Activated naive CD8-positive, alpha-beta T cell treated with anti-CD3 and anti-CD28 coated beads, Interleukin-2, amount 50 U/mL, for 16 hours (primary cell): ENCODE data around the gene TNXB.
"Not testable (repeated sequence)": the region's sequence is repeated elsewhere in the genome, so short reads cannot be mapped to it uniquely, and the experiment has no call there.

Experiments used
- DNase-seq: peaks from one replicate; pipeline ENCODE4 v3.0.0-alpha.2; 2020; ENCODE audit warnings: low read depth, low spot score

The TNXB gene

GRCh38 chr6:32004864-32005537, 104.1 kb downstream of the TNXB start:
- DNase-seq: not testable (repeated sequence)

GRCh38 chr6:32004393-32004792, 104.7 kb downstream of the TNXB start:
- DNase-seq: not testable (repeated sequence)

- DNase-seq: not testable (repeated sequence)
These were observed 105.8 kb downstream of the TNXB start for GRCh38 chr6:32003301-32003700.

GRCh38 chr6:32002546-32003268, 106.4 kb downstream of the TNXB start:
- not testable (repeated sequence) for DNase-seq

GRCh38 chr6:31996385-31996784, 112.8 kb downstream of the TNXB start:
- DNase-seq: not testable (repeated sequence)

GRCh38 chr6:31994421-31994820, 114.7 kb downstream of the TNXB start:
- not testable (repeated sequence) for DNase-seq
